ENCODE measurements around the gene GAST.
"Not testable (repeated sequence)": the region's sequence is repeated elsewhere in the genome, so short reads cannot be mapped to it uniquely, and the experiment has no call there.

Gene GAST

DNA sequence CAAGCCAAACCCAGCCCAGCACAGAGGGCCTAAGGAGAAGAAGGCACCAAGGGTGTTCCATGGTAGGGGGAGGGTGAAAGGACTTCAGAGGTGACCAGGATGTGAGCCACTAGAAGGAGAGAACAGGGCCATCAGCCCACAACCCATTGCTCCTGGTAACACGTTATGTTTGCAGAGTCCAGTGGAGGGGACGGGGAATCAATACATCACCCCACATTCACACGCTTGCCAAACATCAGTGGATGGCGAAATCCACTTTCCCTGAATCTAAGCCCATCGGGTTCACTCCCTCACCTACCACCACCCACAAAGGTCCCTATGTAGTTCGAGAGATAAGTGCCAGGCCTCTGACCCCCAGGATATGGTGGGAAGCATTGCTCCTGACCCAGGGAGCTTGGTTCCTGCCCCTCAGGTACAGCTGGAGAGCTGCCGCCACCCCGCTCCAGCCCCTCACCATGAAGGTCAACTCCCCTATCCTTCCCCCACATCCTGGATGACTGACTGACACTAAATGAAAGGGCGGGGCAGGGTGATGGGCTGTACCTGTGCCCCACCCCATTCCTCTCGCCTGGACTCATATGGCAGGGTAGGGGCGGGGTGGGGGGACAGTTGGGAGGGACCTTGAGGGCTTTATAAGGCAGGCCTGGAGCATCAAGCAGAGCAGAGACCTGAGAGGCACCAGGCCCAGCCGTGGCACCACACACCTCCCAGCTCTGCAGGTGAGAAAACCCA lies at the start of gene GAST:
GAST (plus strand) TSS at position 663 of the 732 bp plus-strand sequence. CDS start 3,106 bp downstream, outside the sequence.
- no peak for DNase-seq (ENCODE audit: low spot score)

- no peak for DNase-seq (ENCODE audit: low spot score)
Observed at GRCh38 chr17:41663451-41664171, 48.5 kb upstream of the GAST start.

GRCh38 chr17:41664172-41664457 lies 48.0 kb upstream of the GAST start:
- DNase-seq (ENCODE audit: low spot score): no peak

- DNase-seq (ENCODE audit: low spot score): no peak
Observed at GRCh38 chr17:41664587-41665565, 47.3 kb upstream of the GAST start.

- DNase-seq (ENCODE audit: low spot score): peak; percentile 81
Observed at GRCh38 chr17:41665566-41666236, 46.4 kb upstream of the GAST start.

- no peak for DNase-seq (ENCODE audit: low spot score)
Observed at GRCh38 chr17:41666237-41666641, 45.9 kb upstream of the GAST start.

DNA sequence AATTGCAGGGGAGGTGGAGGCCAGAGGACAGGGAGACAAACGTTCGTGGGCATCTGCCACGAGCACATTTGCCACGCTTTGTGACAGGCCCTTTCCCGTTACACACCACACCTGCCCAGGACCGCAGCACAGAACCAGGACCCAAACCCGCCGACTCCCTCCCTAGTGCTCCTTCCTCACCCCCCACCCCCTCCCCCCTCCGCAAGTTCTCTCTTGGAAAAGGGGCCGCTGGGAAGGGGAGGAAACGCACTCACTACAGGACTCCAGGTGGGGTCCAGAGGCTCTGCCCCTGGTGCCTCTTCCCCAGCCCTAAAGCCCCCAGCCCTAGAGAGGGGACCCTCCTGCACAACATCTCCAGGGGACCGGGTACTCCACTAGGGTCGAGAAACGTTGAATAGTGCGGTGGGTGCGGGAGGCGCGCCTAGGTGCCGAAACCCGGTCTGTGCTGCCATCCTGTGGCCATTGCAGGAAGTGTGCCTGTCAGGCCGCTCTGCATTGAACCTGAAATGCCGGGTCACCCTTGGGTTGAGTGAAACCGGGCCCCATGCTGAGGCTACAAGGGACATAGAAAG lies 45.3 kb upstream of the GAST start:
- DNase-seq (ENCODE audit: low spot score): peak; percentile 68

GRCh38 chr17:41667280-41668041 lies 44.7 kb upstream of the GAST start:
- DNase-seq (ENCODE audit: low spot score): no peak

DNA sequence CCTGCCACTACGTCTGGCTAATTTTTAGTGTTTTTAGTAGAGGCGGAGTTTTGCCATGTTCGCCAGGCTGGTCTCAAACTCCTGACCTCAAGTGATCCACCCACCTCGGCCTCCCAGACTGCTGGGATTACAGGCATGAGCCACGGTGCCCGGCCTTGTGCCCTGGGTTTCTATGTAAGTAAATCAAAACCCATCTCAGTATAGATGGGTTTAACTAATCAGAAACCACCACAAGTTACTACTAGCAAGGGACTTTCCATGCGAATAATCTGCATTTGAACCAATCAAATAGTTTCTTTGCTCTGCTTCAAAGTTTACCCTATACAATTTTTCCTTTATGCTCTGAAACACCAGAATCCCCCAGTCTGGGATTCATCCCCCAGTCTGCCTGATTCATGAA lies 40.0 kb upstream of the GAST start:
- DNase-seq (ENCODE audit: low spot score): no peak

GRCh38 chr17:41675157-41676057 lies 36.7 kb upstream of the GAST start:
- DNase-seq (ENCODE audit: low spot score): not testable (repeated sequence)

DNA sequence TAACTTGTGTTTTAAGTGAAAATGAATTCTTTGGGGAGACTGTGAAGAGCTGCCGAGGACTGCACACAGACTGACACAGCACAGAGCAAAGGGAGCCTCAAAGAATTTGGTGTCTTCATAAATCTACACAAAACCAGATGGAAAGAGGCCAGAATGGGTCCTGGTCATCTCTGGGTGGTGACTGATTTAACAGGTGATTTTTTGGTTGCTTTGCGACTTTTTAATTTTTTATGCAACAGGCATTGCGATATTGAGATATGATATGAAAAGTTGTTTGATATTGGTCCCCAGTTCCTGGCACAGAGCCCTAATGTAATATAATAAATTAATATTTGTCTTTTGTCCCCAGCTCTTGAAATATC lies 36.1 kb upstream of the GAST start:
- no peak for DNase-seq (ENCODE audit: low spot score)

GRCh38 chr17:41678411-41678906 lies 33.7 kb upstream of the GAST start:
- no peak for DNase-seq (ENCODE audit: low spot score)

GRCh38 chr17:41678907-41679739 lies 33.0 kb upstream of the GAST start:
- no peak for DNase-seq (ENCODE audit: low spot score)

- no peak for DNase-seq (ENCODE audit: low spot score)
Observed at GRCh38 chr17:41679740-41680425, 32.2 kb upstream of the GAST start.

DNA sequence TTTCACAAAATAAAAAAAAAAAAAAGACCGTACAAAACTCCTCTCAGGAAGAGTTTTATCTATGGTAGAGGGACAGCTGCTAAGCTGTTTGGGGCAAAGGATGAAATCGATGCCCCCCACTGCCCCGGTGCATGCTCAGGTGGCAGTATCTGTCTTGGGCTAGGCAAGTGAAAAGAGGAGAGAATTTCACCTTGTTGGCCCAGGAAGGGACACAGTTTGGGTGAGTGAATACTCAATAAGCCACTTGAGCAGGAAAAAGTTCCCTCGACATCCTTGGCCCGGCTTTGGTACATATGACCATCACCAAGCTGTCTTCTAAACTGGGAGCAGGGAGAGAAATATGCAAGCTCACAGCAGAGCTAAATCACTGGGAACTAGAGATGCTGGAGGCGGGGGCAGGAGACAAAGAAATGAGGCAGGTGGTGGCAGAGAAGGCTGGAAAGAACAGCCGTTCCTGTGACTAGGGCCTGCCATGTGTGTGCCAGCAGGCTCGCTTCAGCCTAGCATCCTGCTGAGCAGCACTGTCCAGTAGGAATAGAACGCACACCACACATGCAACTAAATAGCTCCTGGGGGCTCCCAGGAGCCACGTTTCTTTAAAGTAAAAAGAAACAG lies 31.6 kb upstream of the GAST start:
- no peak for DNase-seq (ENCODE audit: low spot score)

DNA sequence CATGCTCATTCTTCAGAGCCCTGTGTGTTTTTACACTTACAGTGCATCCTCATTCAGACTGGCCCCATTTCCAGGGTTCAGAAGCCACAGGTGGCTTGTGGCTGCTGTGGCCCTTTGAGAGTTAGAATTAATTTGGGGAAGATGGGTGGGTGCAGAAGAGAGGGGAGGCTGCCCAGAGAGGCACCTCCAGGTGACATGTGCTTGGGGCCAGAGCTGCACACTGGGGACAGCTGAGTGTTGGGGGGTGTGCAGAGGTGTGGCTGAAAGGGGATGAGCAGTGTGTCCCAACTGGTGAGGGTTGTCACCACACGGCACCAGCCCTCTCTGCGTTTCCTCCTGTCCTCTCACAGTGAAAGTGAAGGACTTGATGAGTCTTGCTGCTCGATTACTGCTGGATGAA lies 30.4 kb upstream of the GAST start:
- DNase-seq (ENCODE audit: low spot score): no peak

GRCh38 chr17:41682631-41683030 lies 29.5 kb upstream of the GAST start:
- no peak for DNase-seq (ENCODE audit: low spot score)
